IPS-18a (cell line): ENCODE results near the gene APOH.

Experiments used
- H3K27ac ChIP-seq: one replicate; pipeline ENCODE4 v1.5.1; 2013; ENCODE audit warnings: low read length
- H3K27me3 ChIP-seq: one replicate; pipeline ENCODE4 v1.6.1; 2013; ENCODE audit warnings: mild to moderate bottlenecking, low read length; ENCODE audit not compliant: control insufficient read depth, insufficient read depth
- H3K36me3 ChIP-seq: one replicate; pipeline ENCODE4 v1.6.1; 2013; ENCODE audit warnings: low read depth, low read length; ENCODE audit not compliant: control insufficient read depth
- H3K4me1 ChIP-seq: one replicate; pipeline ENCODE4 v1.6.1; 2013; ENCODE audit warnings: low read depth, low read length; ENCODE audit not compliant: control insufficient read depth
- H3K4me3 ChIP-seq: one replicate; pipeline ENCODE4 v1.5.1; 2013; ENCODE audit warnings: low read length
- H3K9ac ChIP-seq: one replicate; pipeline ENCODE4 v1.6.1; 2013; ENCODE audit warnings: mild to moderate bottlenecking, low read length, moderate library complexity
- H3K9me3 ChIP-seq: one replicate; pipeline ENCODE4 v1.6.1; 2013; ENCODE audit warnings: low read depth, low read length; ENCODE audit not compliant: control insufficient read depth

APOH gene

GRCh38 chr17:66211047-66211810 lies 18.0 kb downstream of the APOH start:
- H3K36me3 ChIP-seq: no peaks in the 10 kb centered on the region
- H3K27me3 ChIP-seq: no peaks in the 10 kb centered on the region
- no peak overlapping the region for H3K9ac ChIP-seq
- H3K27ac ChIP-seq: no peak overlapping the region
- no peak overlapping the region for H3K4me3 ChIP-seq
- H3K9me3 ChIP-seq: peaks cover 5% of the 10 kb centered on the region
- H3K4me1 ChIP-seq: peaks cover 5% of the 10 kb centered on the region

DNA sequence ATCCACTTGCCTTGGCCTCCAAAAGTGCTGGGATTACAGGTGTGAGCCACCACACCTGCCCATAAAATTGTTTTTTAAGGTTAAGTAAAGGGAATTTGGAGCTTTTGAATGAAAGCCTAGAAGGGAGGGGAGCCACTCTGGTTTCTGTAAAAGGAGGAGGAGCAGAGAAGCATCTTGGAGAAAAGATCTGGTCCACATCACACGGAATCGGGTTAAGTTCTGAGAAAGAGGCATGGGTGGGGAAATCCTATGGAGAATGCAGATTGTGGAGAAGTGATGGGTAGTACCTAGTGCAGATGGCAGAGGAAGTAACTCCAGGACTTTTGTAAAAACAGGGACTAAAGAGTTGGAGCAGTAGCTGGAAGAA lies 19.0 kb downstream of the APOH start:
- Histone ChIP-seq H3K9me3 (peaks cover 5% of the 10 kb centered on the region), H3K4me3 (no peak overlapping the region), H3K27me3 (no peaks in the 10 kb centered on the region), H3K27ac (no peak overlapping the region), H3K4me1 (peaks cover 5% of the 10 kb centered on the region), H3K36me3 (no peaks in the 10 kb centered on the region), H3K9ac (no peak overlapping the region)

- Histone ChIP-seq H3K4me3 (no peak overlapping the region), H3K4me1 (peaks cover 5% of the 10 kb centered on the region), H3K9me3 (peaks cover 5% of the 10 kb centered on the region), H3K27me3 (no peaks in the 10 kb centered on the region), H3K9ac (no peak overlapping the region), H3K27ac (no peak overlapping the region), H3K36me3 (no peaks in the 10 kb centered on the region)
These were observed 21.3 kb downstream of the APOH start for GRCh38 chr17:66207936-66208335.

DNA sequence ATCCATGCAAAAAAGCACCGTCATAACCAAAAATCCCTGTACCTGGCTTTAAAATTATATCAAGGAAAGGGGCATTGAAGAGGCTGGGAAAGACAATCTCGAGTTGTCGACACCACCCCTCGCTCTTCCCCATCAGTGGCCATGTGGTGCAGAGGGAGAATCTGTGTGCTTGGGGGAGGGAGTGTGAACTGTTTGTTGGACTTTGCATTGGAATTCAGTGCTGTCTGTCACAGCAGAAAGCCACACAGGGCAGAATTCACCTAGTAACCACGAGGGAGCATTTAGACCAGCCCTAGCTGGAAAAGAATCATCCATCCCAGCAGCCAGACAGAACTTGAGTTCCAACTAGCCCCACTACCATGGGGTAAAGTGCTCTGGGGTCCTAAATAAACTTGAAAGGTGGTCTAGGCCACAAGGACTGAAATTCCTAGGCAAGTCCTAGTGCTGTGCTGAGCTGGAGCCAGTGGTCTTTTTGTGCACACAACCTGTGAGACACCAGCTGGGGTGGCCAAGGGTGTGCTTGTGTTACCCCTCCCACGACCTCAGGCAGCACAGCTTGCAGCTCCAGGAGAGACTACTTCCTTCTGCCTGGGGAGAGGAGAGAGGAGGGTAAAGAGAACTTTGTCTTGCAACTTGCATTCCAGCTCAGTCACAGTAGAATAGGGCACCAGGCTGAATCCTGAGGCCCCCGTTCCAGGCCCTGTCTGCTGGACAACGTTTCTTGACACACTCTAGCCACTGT lies 25.8 kb downstream of the APOH start:
- Histone ChIP-seq H3K27me3 (no peaks in the 10 kb centered on the region), H3K4me3 (no peak overlapping the region), H3K36me3 (no peaks in the 10 kb centered on the region), H3K9ac (no peak overlapping the region), H3K27ac (no peak overlapping the region), H3K4me1 (no peaks in the 10 kb centered on the region), H3K9me3 (peaks cover 1% of the 10 kb centered on the region)

GRCh38 chr17:66200685-66201092 lies 28.5 kb downstream of the APOH start:
- H3K9ac ChIP-seq: no peak overlapping the region
- no peak overlapping the region for H3K27ac ChIP-seq
- no peaks in the 10 kb centered on the region for H3K36me3 ChIP-seq
- H3K27me3 ChIP-seq: no peaks in the 10 kb centered on the region
- H3K4me3 ChIP-seq: no peak overlapping the region
- H3K4me1 ChIP-seq: no peaks in the 10 kb centered on the region
- no peaks in the 10 kb centered on the region for H3K9me3 ChIP-seq

GRCh38 chr17:66198242-66198641 lies 31.0 kb downstream of the APOH start:
- no peaks in the 10 kb centered on the region for H3K36me3 ChIP-seq
- H3K27me3 ChIP-seq: no peaks in the 10 kb centered on the region
- H3K4me3 ChIP-seq: no peak overlapping the region
- no peak overlapping the region for H3K9ac ChIP-seq
- H3K27ac ChIP-seq: no peak overlapping the region
- H3K4me1 ChIP-seq: no peaks in the 10 kb centered on the region
- H3K9me3 ChIP-seq: no peaks in the 10 kb centered on the region

DNA sequence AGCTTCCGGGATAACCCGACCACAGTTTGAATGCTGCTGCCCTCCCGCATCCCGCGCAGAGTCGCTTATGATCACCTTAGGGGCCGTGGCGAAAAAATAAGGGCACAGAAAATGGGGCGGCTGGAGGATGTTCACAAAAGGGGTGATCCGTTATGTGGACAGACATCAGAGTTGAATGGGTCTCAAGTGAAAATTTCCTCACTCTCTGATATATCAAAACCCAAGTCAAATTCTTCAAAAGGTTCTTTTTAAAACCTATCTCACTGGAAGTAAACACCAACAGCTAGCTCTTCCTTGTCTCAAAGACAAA lies 36.9 kb downstream of the APOH start:
- Histone ChIP-seq H3K9ac (peak overlapping the region; percentile 9), H3K27me3 (peaks cover 8% of the 10 kb centered on the region), H3K4me3 (peak overlapping the region; percentile 51), H3K27ac (peak overlapping the region; percentile 19), H3K9me3 (no peaks in the 10 kb centered on the region), H3K4me1 (peaks cover 13% of the 10 kb centered on the region), H3K36me3 (no peaks in the 10 kb centered on the region)

DNA sequence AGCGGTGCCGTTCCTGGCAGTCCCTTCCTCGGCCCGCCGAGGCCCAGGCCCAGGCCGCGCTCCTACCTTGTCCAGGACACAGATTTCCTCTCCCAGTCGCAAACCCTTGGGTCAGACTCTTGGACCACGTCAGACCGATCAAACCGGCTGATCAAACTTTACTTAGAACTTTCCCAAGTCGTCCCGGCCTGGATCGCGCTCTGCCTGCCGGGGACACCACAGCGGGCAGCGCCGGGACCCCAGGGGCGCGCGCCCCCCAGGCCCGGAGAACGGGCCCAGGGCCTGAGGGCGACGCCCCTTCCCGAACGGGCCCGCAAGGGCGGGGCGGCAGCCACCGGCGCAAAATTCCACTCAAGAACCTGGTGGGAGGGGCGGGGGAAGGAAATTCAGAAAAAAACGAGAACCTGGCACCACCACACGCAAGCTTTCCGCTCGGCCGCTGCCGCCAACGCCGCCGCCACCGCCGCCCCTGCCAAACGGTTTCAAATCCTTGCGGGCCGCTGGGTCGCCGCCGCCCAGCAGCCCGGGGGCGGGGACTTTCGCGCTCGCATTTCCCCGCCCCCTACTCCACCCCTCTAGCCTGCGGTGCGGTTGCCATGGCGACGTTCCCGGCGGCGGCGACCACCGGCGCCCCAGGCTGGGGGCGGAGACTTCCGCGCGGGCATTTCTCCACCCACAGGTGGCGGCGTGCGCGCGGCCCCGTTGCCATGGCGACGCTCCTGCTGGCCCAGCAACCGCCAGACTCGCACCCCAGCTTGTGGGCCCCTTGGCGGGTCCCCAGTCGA lies 37.4 kb downstream of the APOH start, which contains the start of gene CEP112:
Gene CEP112 (minus strand): TSS at position 541 of the 785 bp plus-strand sequence.
- Histone ChIP-seq H3K27ac (peak within 1 kb of the TSS; percentile 19), H3K9ac (peak within 1 kb of the TSS; percentile 46), H3K9me3 (no peaks in the 10 kb centered on the region), H3K4me3 (peak within 1 kb of the TSS; percentile 59), H3K4me1 (peaks cover 13% of the 10 kb centered on the region), H3K36me3 (no peaks in the 10 kb centered on the region), H3K27me3 (peaks cover 8% of the 10 kb centered on the region)

DNA sequence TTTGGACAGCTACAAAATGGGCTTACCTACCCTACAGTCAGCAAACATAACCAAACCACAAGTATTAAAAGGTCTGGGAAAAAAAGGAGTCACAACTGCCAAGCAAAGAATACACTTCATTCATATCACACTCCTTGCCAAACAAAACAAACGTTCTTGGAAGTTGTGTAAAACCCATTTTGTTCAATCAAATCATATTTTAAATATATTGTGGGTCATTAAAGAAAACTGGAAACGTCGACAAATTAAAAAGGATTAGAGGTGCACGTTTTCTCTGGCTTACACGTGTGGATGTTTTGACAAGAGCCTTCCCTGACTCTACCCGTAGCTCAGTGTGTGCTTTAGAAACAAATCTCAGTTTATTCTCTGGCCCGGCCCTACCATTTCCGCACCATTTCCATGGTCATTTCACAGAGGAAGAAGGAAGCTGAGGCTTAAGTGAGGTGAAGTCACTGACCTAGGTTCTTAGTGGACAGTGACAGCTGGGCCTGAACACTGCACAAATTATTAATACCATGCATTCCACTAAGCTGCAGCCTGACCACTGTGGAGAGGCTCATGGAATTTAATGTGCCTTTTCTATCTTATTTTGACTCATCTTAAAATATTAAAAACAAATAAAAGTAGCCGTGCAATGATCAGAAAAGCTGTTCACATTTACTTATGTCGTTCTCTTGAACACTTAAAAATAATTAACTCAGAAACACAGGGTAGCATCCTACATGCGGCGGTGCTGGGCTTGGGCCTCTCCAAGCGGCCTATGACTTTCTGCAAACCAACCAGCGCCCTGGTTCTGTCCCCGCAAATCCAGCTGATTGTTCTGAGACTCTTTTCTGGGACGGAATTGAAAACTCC lies 38.2 kb downstream of the APOH start:
- no peak overlapping the region for H3K27ac ChIP-seq

DNA sequence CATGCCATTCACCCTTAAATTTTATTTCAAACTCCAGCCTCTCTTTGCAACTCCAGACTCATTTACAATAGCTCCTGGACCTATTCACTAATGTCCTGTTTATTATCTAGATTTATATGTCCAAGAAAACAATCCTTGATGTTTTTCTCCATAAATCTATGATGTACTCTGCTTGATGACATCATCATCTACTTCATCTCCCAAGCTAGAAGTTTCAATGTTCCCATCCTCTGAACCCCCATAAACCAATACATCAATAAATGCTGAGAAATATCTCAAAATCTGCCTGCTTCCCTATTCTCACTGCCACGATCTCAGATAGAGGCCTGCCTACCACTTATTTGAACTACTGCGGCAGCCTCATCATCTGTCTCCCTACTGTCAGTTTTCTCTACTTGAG lies 41.5 kb downstream of the APOH start:
- Histone ChIP-seq H3K4me3 (no peak overlapping the region), H3K36me3 (no peaks in the 10 kb centered on the region), H3K27ac (no peak overlapping the region), H3K9me3 (no peaks in the 10 kb centered on the region), H3K9ac (no peak overlapping the region), H3K4me1 (peaks cover 13% of the 10 kb centered on the region), H3K27me3 (peaks cover 8% of the 10 kb centered on the region)

More for the DNA sequence above, 38.2 kb downstream of the APOH start:
- Histone ChIP-seq H3K9me3 (no peaks in the 10 kb centered on the region), H3K4me1 (peaks cover 13% of the 10 kb centered on the region), H3K27me3 (peaks cover 8% of the 10 kb centered on the region), H3K36me3 (no peaks in the 10 kb centered on the region), H3K4me3 (peak overlapping the region; percentile 59), H3K9ac (peak overlapping the region; percentile 46)

GRCh38 chr17:66185862-66186261 lies 43.4 kb downstream of the APOH start:
- Histone ChIP-seq H3K9ac (no peak overlapping the region), H3K4me3 (no peak overlapping the region), H3K27me3 (peaks cover 5% of the 10 kb centered on the region), H3K4me1 (peaks cover 5% of the 10 kb centered on the region), H3K27ac (no peak overlapping the region), H3K36me3 (no peaks in the 10 kb centered on the region), H3K9me3 (no peaks in the 10 kb centered on the region)
